IMR-90 (cell line): ENCODE results near the gene MND1. TPM values are rescaled to one million over a fixed set of nuclear protein-coding genes. Genes with fewer than 3 reads are reported as not detected.

Experiments
- ATAC-seq: fragments of 200-7000 bp; cut with Tn5 transposase; 2 replicates; pipeline ENCODE4 v1.9.1; 2020; ENCODE audit warnings: low read depth, mild to moderate bottlenecking, moderate library complexity
- BruUV-seq: library from RNA; stranded (reverse); fragments of 400-500 nt; replicated peaks from 2 replicates; lab custom pipeline; 2021; lab: Mats Ljungman, UMichigan
- CTCF ChIA-PET: fragments of 300-600 bp; formaldehyde crosslinking; extraction: SDS; loops from one replicate; lab custom pipeline; 2021; ENCODE audit warnings: antibody characterized with exemption; lab: Yijun Ruan, JAX
- POLR2A ChIA-PET: fragments of 300-600 bp; sonication (Branson Sonifier 250); formaldehyde crosslinking; loops from one replicate; lab custom pipeline; 2022; ENCODE audit warnings: antibody characterized with exemption; ENCODE audit not compliant: unreplicated experiment; lab: Charles Lee
- DNase-seq: peaks from one replicate; pipeline ENCODE4 v3.0.0; 2013
- H2AFZ ChIP-seq: replicated peaks from 2 replicates; pipeline ENCODE3; 2013; ENCODE audit warnings: low read length, mild to moderate bottlenecking; ENCODE audit not compliant: poor library complexity
- H2AK5ac ChIP-seq: 2 replicates; pipeline ENCODE4 v1.6.1; 2013; ENCODE audit warnings: low read depth, low read length, inconsistent platforms
- H2AK9ac ChIP-seq: replicated peaks from 2 replicates; pipeline ENCODE3; 2013; ENCODE audit warnings: mild to moderate bottlenecking, low read depth, low read length, moderate library complexity; ENCODE audit not compliant: poor library complexity
- H2BK120ac ChIP-seq: 2 replicates; pipeline ENCODE4 v1.6.1; 2013; ENCODE audit warnings: low read depth, low read length, inconsistent platforms
- H2BK15ac ChIP-seq: 3 replicates; pipeline ENCODE4 v1.6.1; 2013; ENCODE audit warnings: low read depth, low read length, inconsistent platforms
- H2BK20ac ChIP-seq: 2 replicates; pipeline ENCODE4 v1.6.1; 2013; ENCODE audit warnings: low read depth, mild to moderate bottlenecking, inconsistent platforms, low read length, moderate library complexity
- H2BK5ac ChIP-seq: 2 replicates; pipeline ENCODE4 v1.6.1; 2013; ENCODE audit warnings: mild to moderate bottlenecking, low read depth, low read length, inconsistent platforms; ENCODE audit not compliant: poor library complexity, severe bottlenecking
- H3K14ac ChIP-seq: replicated peaks from 2 replicates; pipeline ENCODE4 v1.6.1; 2013; ENCODE audit warnings: low read depth, low read length, inconsistent platforms
- H3K18ac ChIP-seq: 2 replicates; pipeline ENCODE4 v1.6.1; 2013; ENCODE audit warnings: low read depth, low read length, control low read depth
- H3K23ac ChIP-seq: 2 replicates; pipeline ENCODE4 v1.6.1; 2013; ENCODE audit warnings: low read depth, low read length, inconsistent platforms
- H3K27ac ChIP-seq: 2 replicates; pipeline ENCODE4 v1.5.1; 2013; ENCODE audit warnings: mild to moderate bottlenecking, control low read depth, low read length; ENCODE audit not compliant: insufficient read depth
- H3K27me3 ChIP-seq: 2 replicates; pipeline ENCODE4 v1.6.1; 2013; ENCODE audit warnings: low read length; ENCODE audit not compliant: control insufficient read depth, insufficient read depth
- H3K36me3 ChIP-seq: 2 replicates; pipeline ENCODE4 v1.6.1; 2013; ENCODE audit warnings: low read length, mixed read lengths; ENCODE audit not compliant: control insufficient read depth, insufficient read depth
- H3K4ac ChIP-seq: 2 replicates; pipeline ENCODE4 v1.6.1; 2013; ENCODE audit warnings: low read depth, low read length, inconsistent platforms
- H3K4me1 ChIP-seq: 2 replicates; pipeline ENCODE4 v1.6.1; 2013; ENCODE audit warnings: low read length, mixed read lengths; ENCODE audit not compliant: control insufficient read depth, insufficient read depth
- H3K4me2 ChIP-seq: 2 replicates; pipeline ENCODE4 v1.6.1; 2013; ENCODE audit warnings: low read depth, mild to moderate bottlenecking, control low read depth, low read length, moderate library complexity
- H3K4me3 ChIP-seq: 2 replicates; pipeline ENCODE4 v1.5.1; 2013; ENCODE audit warnings: low read depth, mild to moderate bottlenecking, control low read depth, low read length, moderate library complexity; ENCODE audit not compliant: insufficient read depth
- H3K56ac ChIP-seq: 2 replicates; pipeline ENCODE4 v1.6.1; 2013; ENCODE audit warnings: low read length, inconsistent platforms; ENCODE audit not compliant: insufficient read depth; ENCODE audit errors: extremely low read depth
- H3K79me1 ChIP-seq, 2 experiments: 2 replicates each; pipeline ENCODE4 v1.6.1; 2013; ENCODE audit warnings: low read length in 2 of 2, inconsistent platforms in 1 of 2, low read depth in 1 of 2
- H3K9ac ChIP-seq: 2 replicates; pipeline ENCODE4 v1.6.1; 2013; ENCODE audit warnings: low read depth, low read length, control low read depth
- H3K9me1 ChIP-seq: 2 replicates; pipeline ENCODE4 v1.6.1; 2013; ENCODE audit warnings: low read length, inconsistent platforms; ENCODE audit not compliant: insufficient read depth
- H3K9me3 ChIP-seq: 2 replicates; pipeline ENCODE4 v1.6.1; 2013; ENCODE audit warnings: low read length; ENCODE audit not compliant: control insufficient read depth, insufficient read depth
- H4K20me1 ChIP-seq: 2 replicates; pipeline ENCODE4 v1.6.1; 2013; ENCODE audit warnings: low read length, inconsistent platforms; ENCODE audit not compliant: insufficient read depth
- H4K5ac ChIP-seq: 2 replicates; pipeline ENCODE4 v1.6.1; 2013; ENCODE audit warnings: mild to moderate bottlenecking, low read depth, low read length, control low read depth
- H4K8ac ChIP-seq, 2 experiments: 2 replicates each; pipeline ENCODE4 v1.6.1; 2013; ENCODE audit warnings: low read depth in 2 of 2, low read length in 2 of 2, control low read depth in 1 of 2, inconsistent platforms in 1 of 2
- H4K91ac ChIP-seq: 2 replicates; pipeline ENCODE4 v1.6.1; 2013; ENCODE audit warnings: low read depth, low read length, inconsistent platforms; ENCODE audit not compliant: insufficient read depth
- MAZ ChIP-seq: IDR thresholded peaks from 2 replicates; pipeline ENCODE4 v1.6.1; 2012; ENCODE audit warnings: low read depth, mild to moderate bottlenecking, low read length, improper control_type of control experiment, moderate library complexity, borderline replicate concordance
- NFE2L2 ChIP-seq: fragments of 150-350 bp; IDR thresholded peaks from 2 replicates; pipeline ENCODE4 v1.6.1; 2016; ENCODE audit warnings: low read depth, mild to moderate bottlenecking, low read length
- POLR2A ChIP-seq: IDR thresholded peaks from 2 replicates; pipeline ENCODE4 v1.6.1; 2012; ENCODE audit warnings: mild to moderate bottlenecking, low read depth, low read length
- RAD21 ChIP-seq: IDR thresholded peaks from 2 replicates; pipeline ENCODE4 v1.6.1; 2012; ENCODE audit warnings: low read length, improper control_type of control experiment
- RCOR1 ChIP-seq: IDR thresholded peaks from 2 replicates; pipeline ENCODE4 v1.6.1; 2012; ENCODE audit warnings: mild to moderate bottlenecking, low read length, improper control_type of control experiment; ENCODE audit not compliant: insufficient replicate concordance
- SMC3 ChIP-seq: fragments of 150-350 bp; IDR thresholded peaks from 2 replicates; pipeline ENCODE4 v1.6.1; 2016; ENCODE audit warnings: low read depth, mild to moderate bottlenecking, antibody characterized with exemption, low read length, moderate library complexity
- WGBS, 2 experiments: methylation state at CpG; one replicate each; pipeline versions ENCODE4 v1.1.5 to v1.1.7; 2013; ENCODE audit warnings: missing lambda C conversion rate in 2 of 2; ENCODE audit not compliant: insufficient read length in 1 of 2; ENCODE audit errors: extremely low coverage in 2 of 2; 5-methylcytosine and 5-hydroxymethylcytosine counted together
- dilution Hi-C: fragments of 300-500 bp; cut with HindIII; formaldehyde crosslinking; loops from one replicate; pipeline ENCODE4 v1.14.3; 2018; ENCODE audit warnings: low sequenced_read_pairs; ENCODE audit not compliant: unreplicated experiment
- in situ Hi-C: fragments of 300-500 bp; cut with MboI; formaldehyde crosslinking; loops from 3 replicates; pipeline ENCODE4 v1.14.3; 2019; ENCODE audit warnings: low sequenced_read_pairs, inconsistent platforms, mixed read lengths
- intact Hi-C: fragments of 100-400 bp; cut with micrococcal nuclease; formaldehyde crosslinking; loops from 2 replicates; pipeline ENCODE4 v1.10.0; 2022
- polyA plus RNA-seq, 3 experiments: library from polyadenylated mRNA; depleted of rRNA; stranded (reverse); fragments of >200 nt; gene quantifications; 2 replicates each; pipeline ENCODE4 v1.2.3, GENCODE V29; 2012; ENCODE audit warnings: low replicate concordance in 1 of 3
- total RNA-seq: library from RNA; depleted of rRNA; stranded (reverse); fragments of >200 nt; gene quantifications from 2 replicates; pipeline ENCODE4 v1.2.3, GENCODE V29; 2012
- TF ChIP-seq, protein P1 (sequence below): fragments of 150-350 bp; IDR thresholded peaks from 2 replicates; pipeline ENCODE4 v1.6.1; 2016; ENCODE audit warnings: low read depth, mild to moderate bottlenecking, low read length, moderate library complexity, borderline replicate concordance

The MND1 gene
- total and polyA plus RNA-seq, 2 of the 4 experiments (the other 2 are of a cell fraction), result 0.36 to 3.5 TPM

- ATAC-seq, result peak; percentile 56; the same call in 1 of the 2 replicates
- ChIA-PET POLR2A (no interaction called here), CTCF (interaction anchor here (0.7 kb wide), 1 partner anchor 75 kb away, joined by 3 read pairs; no protein-coding TSS in a partner anchor)
Observed at GRCh38 chr4:153418558-153418957, 74.1 kb downstream of the MND1 start.

More at GRCh38 chr4:153418558-153418957, 74.1 kb downstream of the MND1 start:
- no peak overlapping the region for H4K8ac ChIP-seq
- no peak overlapping the region for H4K91ac ChIP-seq
- H3K4me2 ChIP-seq, result no peak overlapping the region
- no peak overlapping the region for H2AFZ ChIP-seq
- no peak overlapping the region for H3K14ac ChIP-seq
- H2AK9ac ChIP-seq, result no peak overlapping the region
- no peak overlapping the region for H2BK15ac ChIP-seq
- no peak overlapping the region for H2BK120ac ChIP-seq
- no TSS peak for BruUV-seq
- in situ Hi-C loops (no loop called here), intact Hi-C loops (no loop called here), dilution Hi-C loops (no loop called here)
- DNase-seq, result peak; percentile 54
- H3K4me1 ChIP-seq, result no peaks in the 10 kb centered on the region; the same call in 1 of the 2 replicates
- no peak overlapping the region for H2BK5ac ChIP-seq
- no peak overlapping the region for H3K27ac ChIP-seq
- H3K9ac ChIP-seq, result no peak overlapping the region
- H2BK20ac ChIP-seq, result no peak overlapping the region
- H3K9me1 ChIP-seq, result no peaks in the 10 kb centered on the region
- no peak overlapping the region for H3K4ac ChIP-seq
- no peaks in the 10 kb centered on the region for H3K36me3 ChIP-seq
- H3K4me3 ChIP-seq, result no peak overlapping the region
- H4K5ac ChIP-seq, result no peak overlapping the region
- no peak overlapping the region for H3K23ac ChIP-seq
- no peaks in the 10 kb centered on the region for H3K9me3 ChIP-seq
- no CpG with 5 or more reads among the region's 3 CpGs for WGBS, 2 experiments
- H3K79me1 ChIP-seq, result no peaks in the 10 kb centered on the region
- no peaks in the 10 kb centered on the region for H3K27me3 ChIP-seq
- H2AK5ac ChIP-seq, result no peak overlapping the region
- H3K56ac ChIP-seq, result no peak overlapping the region
- TF ChIP-seq MAZ (no peak), SMC3 (no peak), RAD21 (no peak), POLR2A (no peak), NFE2L2 (no peak), RCOR1 (no peak)
- TF ChIP-seq, protein P1, sequence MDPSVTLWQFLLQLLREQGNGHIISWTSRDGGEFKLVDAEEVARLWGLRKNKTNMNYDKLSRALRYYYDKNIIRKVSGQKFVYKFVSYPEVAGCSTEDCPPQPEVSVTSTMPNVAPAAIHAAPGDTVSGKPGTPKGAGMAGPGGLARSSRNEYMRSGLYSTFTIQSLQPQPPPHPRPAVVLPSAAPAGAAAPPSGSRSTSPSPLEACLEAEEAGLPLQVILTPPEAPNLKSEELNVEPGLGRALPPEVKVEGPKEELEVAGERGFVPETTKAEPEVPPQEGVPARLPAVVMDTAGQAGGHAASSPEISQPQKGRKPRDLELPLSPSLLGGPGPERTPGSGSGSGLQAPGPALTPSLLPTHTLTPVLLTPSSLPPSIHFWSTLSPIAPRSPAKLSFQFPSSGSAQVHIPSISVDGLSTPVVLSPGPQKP, result no peak
- no peak overlapping the region for H3K18ac ChIP-seq
- no peaks in the 10 kb centered on the region for H4K20me1 ChIP-seq
